NCI-H526 (cell line): ENCODE measurements around the gene USP47.
A peak's percentile ranks its signal among the peaks of the same experiment; 100 is the strongest.

ENCODE experiments used
- DNase-seq, 2 experiments: peaks; one replicate each; lab custom pipeline; 2025; lab: John Stamatoyannopoulos, UW

USP47 gene

GRCh38 chr11:11982461-11982860 lies 140.7 kb downstream of the USP47 start:
- DNase-seq = no peak

- DNase-seq = no peak
Observed at GRCh38 chr11:11982975-11983374, 141.2 kb downstream of the USP47 start.

- no peak for DNase-seq
Observed at GRCh38 chr11:11983427-11983826, 141.7 kb downstream of the USP47 start.

- DNase-seq = no peak
Observed at GRCh38 chr11:11984563-11984962, 142.8 kb downstream of the USP47 start.

GRCh38 chr11:11985016-11985715 lies 143.4 kb downstream of the USP47 start:
- DNase-seq = no peak

- no peak for DNase-seq
Observed at GRCh38 chr11:11985954-11986949, 144.5 kb downstream of the USP47 start.

- peak in 1 of 2 experiments; percentile 31 for DNase-seq
Observed at GRCh38 chr11:11987503-11988022, 145.8 kb downstream of the USP47 start.

GRCh38 chr11:11988099-11988651 lies 146.4 kb downstream of the USP47 start:
- DNase-seq = no peak

- no peak for DNase-seq
Observed at GRCh38 chr11:11988681-11989261, 147.0 kb downstream of the USP47 start.

GRCh38 chr11:11989774-11990744 lies 148.3 kb downstream of the USP47 start:
- no peak for DNase-seq

GRCh38 chr11:11992257-11993212 lies 150.8 kb downstream of the USP47 start:
- DNase-seq = no peak

GRCh38 chr11:11993839-11994238 lies 152.1 kb downstream of the USP47 start:
- no peak for DNase-seq

- DNase-seq = no peak
Observed at GRCh38 chr11:11995601-11996000, 153.8 kb downstream of the USP47 start.

GRCh38 chr11:11996321-11997048 lies 154.7 kb downstream of the USP47 start:
- DNase-seq = no peak

- no peak for DNase-seq
Observed at GRCh38 chr11:11997049-11997322, 155.2 kb downstream of the USP47 start.

- no peak for DNase-seq
Observed at GRCh38 chr11:11998091-11998781, 156.5 kb downstream of the USP47 start.

- DNase-seq = peak; percentile 40 to 54
Observed at GRCh38 chr11:12001186-12001585, 159.4 kb downstream of the USP47 start.

GRCh38 chr11:12003336-12003735 lies 161.6 kb downstream of the USP47 start:
- no peak for DNase-seq

- DNase-seq = no peak
Observed at GRCh38 chr11:12003815-12004214, 162.0 kb downstream of the USP47 start.
